ENCODE results near the gene ERCC1.

ERCC1 gene

DNA sequence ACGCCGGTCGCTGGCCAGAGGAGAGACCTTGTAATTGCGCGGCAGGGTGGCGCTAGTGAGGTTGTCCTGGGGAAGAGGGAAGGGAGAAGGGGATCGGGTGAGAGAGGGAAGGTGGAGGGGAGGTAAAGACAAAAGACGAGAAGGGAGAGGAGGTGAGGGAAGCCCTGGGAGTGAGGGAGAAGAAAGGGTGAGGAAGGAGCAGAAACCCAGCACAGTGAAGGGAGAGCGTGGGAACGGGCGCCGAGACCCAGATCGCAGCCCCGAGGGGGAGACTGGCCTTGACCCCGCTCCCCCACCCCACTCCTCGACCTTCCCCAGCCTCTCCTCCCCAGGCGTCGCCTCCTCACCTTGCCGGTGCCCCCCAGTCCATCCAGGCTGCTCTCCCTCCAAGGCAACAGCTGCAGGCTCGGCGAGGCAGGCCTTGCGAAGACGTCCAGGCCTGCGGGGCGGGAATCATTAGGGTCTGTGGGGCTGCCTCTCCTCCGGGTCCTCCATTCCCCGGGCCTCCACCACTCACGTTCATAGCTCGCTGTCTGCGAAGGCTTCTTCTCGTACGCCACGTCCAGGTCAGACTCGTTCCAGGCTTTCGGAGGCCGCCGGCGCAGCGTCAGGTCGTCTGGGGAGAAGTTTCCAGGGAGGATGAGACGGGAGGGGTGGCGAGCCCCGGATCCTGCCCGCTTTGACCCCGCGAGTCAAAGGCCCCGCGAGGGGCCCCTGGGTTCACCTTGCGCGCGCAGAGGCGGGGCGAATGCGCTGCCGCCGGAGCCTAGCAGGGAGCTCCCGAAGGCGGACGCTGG is 27.7 kb downstream of the ERCC1 start:
- TF ChIP-seq, protein P1, sequence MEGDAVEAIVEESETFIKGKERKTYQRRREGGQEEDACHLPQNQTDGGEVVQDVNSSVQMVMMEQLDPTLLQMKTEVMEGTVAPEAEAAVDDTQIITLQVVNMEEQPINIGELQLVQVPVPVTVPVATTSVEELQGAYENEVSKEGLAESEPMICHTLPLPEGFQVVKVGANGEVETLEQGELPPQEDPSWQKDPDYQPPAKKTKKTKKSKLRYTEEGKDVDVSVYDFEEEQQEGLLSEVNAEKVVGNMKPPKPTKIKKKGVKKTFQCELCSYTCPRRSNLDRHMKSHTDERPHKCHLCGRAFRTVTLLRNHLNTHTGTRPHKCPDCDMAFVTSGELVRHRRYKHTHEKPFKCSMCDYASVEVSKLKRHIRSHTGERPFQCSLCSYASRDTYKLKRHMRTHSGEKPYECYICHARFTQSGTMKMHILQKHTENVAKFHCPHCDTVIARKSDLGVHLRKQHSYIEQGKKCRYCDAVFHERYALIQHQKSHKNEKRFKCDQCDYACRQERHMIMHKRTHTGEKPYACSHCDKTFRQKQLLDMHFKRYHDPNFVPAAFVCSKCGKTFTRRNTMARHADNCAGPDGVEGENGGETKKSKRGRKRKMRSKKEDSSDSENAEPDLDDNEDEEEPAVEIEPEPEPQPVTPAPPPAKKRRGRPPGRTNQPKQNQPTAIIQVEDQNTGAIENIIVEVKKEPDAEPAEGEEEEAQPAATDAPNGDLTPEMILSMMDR (IDR thresholded peaks at IDR 0.05; ENCODE audit: insufficient read depth, low read depth, low read length, missing control alignments), result no peak

DNA sequence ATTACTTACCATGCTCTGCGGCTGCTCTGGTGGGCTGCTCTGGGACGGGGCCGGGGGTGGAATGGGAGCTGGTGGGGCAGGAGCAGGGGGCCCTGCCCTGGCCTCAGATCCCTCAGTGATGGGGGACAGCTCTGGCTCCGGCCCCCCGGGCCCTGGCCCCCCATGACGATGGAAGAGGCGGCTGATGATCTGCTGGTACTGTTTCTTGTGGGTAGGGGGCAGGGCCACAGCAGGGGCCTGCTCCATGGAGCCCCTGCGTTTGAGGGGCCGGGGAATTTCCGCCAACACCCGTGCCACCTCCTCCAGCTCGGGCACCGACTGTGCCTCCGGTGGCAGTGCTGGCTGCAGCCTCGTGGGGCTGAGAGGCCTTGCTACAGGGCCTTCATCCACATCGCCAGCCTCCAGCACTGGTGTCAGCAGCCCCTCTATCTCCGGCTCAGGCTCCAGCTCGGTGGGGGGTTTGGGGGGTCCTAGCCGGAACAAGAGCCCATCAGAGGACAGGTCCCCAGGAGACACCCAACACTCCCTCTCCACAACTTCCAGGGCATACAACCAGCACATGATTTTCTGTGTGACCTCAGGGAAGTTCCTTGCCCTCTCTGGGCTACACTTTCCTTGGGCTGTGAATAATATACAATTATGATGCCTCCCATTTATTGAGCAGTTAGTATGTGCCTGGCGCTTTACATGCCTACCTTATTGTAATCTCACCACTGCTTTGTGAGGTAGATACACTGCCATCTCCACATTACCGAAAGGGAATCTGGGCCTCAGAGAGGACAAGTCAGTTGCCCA is 31.6 kb downstream of the ERCC1 start:
- DNase-seq (ENCODE audit: low read depth), result no peak
- TF ChIP-seq, protein P1 (IDR thresholded peaks at IDR 0.05; ENCODE audit: insufficient read depth, low read depth, low read length, missing control alignments), result no peak
- no peak overlapping the region for H3K4me3 ChIP-seq (ENCODE audit: low read length)

More for the DNA sequence above, 27.7 kb downstream of the ERCC1 start:
- no peak overlapping the region for H3K4me3 ChIP-seq (ENCODE audit: low read length)
- no peak for DNase-seq (ENCODE audit: low read depth)

DNA sequence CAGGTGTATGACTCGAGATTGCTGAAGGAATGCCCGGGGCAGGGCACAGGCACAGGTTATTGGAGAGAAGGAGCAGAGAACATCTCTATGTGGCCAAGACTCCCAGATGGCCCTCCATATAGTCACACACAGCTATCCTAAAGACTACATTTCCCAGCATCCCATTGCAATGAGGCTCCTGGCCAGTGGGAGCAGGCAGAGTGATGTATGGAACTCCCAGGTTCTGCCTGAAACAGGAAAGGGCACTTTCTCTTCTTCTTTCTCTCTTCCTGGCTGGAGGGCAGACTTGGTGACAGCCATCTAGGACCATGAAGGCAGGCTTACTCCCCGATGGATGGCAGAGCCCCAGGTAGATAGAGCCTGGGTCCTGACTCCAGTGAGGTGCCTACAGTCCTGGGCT is 32.4 kb downstream of the ERCC1 start:
- DNase-seq (ENCODE audit: low read depth), result peak; percentile 31
- TF ChIP-seq, protein P1 (IDR thresholded peaks at IDR 0.05; ENCODE audit: insufficient read depth, low read depth, low read length, missing control alignments), result no peak
- no peak overlapping the region for H3K4me3 ChIP-seq (ENCODE audit: low read length)

DNA sequence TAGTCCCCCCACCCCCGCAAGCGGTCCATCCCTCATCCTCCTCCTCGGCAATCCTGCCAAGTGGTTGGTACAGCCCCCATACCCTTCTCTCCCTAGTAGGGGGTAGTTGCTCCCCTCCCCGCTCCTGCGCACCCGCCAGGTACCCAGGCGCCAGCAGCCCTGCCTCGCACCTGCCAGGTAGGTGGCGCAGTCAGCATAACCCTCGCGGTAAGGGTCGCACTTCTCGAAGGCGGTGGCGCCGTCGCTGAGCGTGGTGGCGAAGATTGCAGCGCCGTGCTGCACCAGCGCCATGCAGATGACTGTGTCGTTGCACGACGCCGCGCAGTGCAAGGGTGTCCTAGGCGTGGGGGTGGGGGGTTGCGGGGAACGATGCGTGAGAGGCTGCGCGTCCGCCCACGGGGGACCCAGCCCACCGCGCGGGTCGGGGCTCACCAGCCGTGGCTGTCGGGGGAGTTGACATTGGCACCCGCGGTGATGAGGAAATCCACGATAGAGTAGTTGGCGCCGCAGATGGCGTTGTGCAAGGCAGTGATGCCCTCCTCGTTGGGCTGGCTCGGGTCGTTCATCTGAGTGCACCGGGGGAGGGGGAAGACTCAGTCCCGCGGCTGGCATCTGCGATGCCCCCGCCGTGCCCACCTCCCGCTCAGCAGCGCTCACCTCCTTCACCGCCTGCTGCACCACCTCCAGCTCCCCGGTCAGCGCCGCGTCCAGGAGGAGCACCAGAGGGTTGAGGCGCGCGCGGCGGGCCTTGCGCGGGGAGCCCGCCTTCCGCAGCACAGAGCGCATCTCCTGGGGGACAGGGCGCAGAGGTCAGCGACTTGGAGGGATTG is 38.1 kb downstream of the ERCC1 start:
- TF ChIP-seq, protein P1 (IDR thresholded peaks at IDR 0.05; ENCODE audit: insufficient read depth, low read depth, low read length, missing control alignments), result no peak
- no peak for DNase-seq (ENCODE audit: low read depth)
- H3K4me3 ChIP-seq (ENCODE audit: low read length), result no peak overlapping the region

DNA sequence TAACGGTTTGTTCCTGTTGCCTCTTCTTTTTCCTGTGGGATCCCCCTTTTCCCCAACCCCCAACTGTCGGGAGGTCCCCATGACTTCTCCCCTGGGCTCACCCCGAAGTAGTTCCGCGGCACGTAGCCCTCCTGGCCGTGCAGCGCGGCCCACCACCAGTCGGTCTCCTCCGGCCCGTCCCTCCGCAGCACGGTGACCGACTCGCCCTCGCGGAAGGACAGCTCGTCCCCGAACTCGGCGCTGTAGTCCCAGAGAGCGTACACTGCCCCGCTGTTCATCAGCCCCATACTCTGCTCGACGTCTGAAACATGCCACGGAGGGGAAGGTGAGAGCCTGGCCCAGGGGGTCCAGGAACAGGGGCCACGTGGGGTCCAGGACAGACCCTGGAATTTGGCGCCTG is 41.3 kb downstream of the ERCC1 start:
- TF ChIP-seq, protein P1 (IDR thresholded peaks at IDR 0.05; ENCODE audit: insufficient read depth, low read depth, low read length, missing control alignments), result no peak
- no peak for DNase-seq (ENCODE audit: low read depth)

DNA sequence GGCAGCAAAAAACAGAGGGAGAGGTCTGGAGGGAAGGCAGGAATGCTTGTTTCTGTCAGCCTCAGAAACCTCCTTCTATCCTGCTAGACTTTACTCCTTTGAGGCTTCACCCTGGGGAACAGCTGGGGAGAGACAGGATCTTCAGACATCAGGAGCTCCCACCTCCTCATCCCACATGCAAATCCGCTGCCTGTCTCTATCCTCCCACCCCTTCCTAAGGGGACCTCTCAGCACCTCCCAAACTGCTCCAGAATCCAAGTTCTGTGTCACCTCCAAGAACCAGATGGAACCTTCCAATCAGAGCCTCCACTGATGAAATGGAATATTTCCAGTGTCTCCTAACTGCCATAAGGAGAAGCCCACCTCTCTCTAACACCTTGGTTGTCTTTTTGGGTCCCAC is 43.6 kb downstream of the ERCC1 start:
- TF ChIP-seq, protein P1 (IDR thresholded peaks at IDR 0.05; ENCODE audit: insufficient read depth, low read depth, low read length, missing control alignments), result no peak
- no peak for DNase-seq (ENCODE audit: low read depth)
- no peak overlapping the region for H3K4me3 ChIP-seq (ENCODE audit: low read length)

More for the DNA sequence above, 41.3 kb downstream of the ERCC1 start:
- no peak overlapping the region for H3K4me3 ChIP-seq (ENCODE audit: low read length)

All from epithelial cell of esophagus (primary cell).